Measurements from ENCODE around the gene PCDH9. TPM values are rescaled to one million over a fixed set of nuclear protein-coding genes. Genes with fewer than 3 reads are reported as not detected.

Gene PCDH9
- total and polyA plus RNA-seq, 2 of the 4 experiments (the other 2 are of a cell fraction) = 2.2 to 10.2 TPM

- ChIA-PET POLR2A (ENCODE audit: unreplicated experiment) (no interaction called here), CTCF (no interaction called here)
- no peak overlapping the region for H4K8ac ChIP-seq (ENCODE audit: low read depth in 2 of 2, low read length in 2 of 2)
- H2BK5ac ChIP-seq (ENCODE audit: low read depth, low read length, poor library complexity, severe bottlenecking) = no peak overlapping the region
- no peak overlapping the region for H3K4ac ChIP-seq (ENCODE audit: low read depth, low read length)
- no peak overlapping the region for H2BK20ac ChIP-seq (ENCODE audit: low read depth, low read length)
- TF ChIP-seq RAD21 (IDR thresholded peaks at IDR 0.05; ENCODE audit: low read length) (no peak), RCOR1 (IDR thresholded peaks at IDR 0.05; ENCODE audit: insufficient replicate concordance, low read length) (no peak), CHD1 (IDR thresholded peaks at IDR 0.05; ENCODE audit: low read depth, low read length) (no peak), CEBPB (IDR thresholded peaks at IDR 0.05; ENCODE audit: low read depth, low read length) (no peak), MXI1 (IDR thresholded peaks at IDR 0.05; ENCODE audit: borderline replicate concordance, low read depth, low read length) (no peak), POLR2A (IDR thresholded peaks at IDR 0.05; ENCODE audit: low read depth, low read length) (no peak), MAFK (IDR thresholded peaks at IDR 0.05; ENCODE audit: low read depth, low read length) (no peak), FOS (IDR thresholded peaks at IDR 0.05; ENCODE audit: low read depth, low read length) (no peak), ELK1 (IDR thresholded peaks at IDR 0.05; ENCODE audit: borderline replicate concordance, low read depth, low read length) (no peak), NFE2L2 (IDR thresholded peaks at IDR 0.05; ENCODE audit: low read depth, low read length) (no peak)
- H3K9ac ChIP-seq (ENCODE audit: low read depth, low read length) = no peak overlapping the region
- H3K23ac ChIP-seq (ENCODE audit: low read depth, low read length) = no peak overlapping the region
- no peak overlapping the region for H4K5ac ChIP-seq (ENCODE audit: low read depth, low read length)
- ATAC-seq (ENCODE audit: low read depth) (no peak), DNase-seq (no peak)
- no peaks in the 10 kb centered on the region for H3K4me1 ChIP-seq (ENCODE audit: control insufficient read depth, insufficient read depth, low read length)
- no peak overlapping the region for H2BK120ac ChIP-seq (ENCODE audit: low read depth, low read length)
- no peak overlapping the region for H2AK9ac ChIP-seq (replicated peaks; ENCODE audit: low read depth, low read length, poor library complexity)
- H4K20me1 ChIP-seq (ENCODE audit: insufficient read depth, low read length) = no peaks in the 10 kb centered on the region
- WGBS, 2 experiments (ENCODE audit: extremely low coverage in 2 of 2, insufficient read length in 1 of 2) = 96% methylated on average over 10 of the region's 24 CpGs; no CpG with 5 or more reads in 1 of the 2 experiments
- no peaks in the 10 kb centered on the region for H3K36me3 ChIP-seq (ENCODE audit: control insufficient read depth, insufficient read depth, low read length)
- no TSS peak for BruUV-seq (replicated peaks)
- H3K4me2 ChIP-seq (ENCODE audit: low read depth, low read length) = no peak overlapping the region
- H3K9me1 ChIP-seq (ENCODE audit: insufficient read depth, low read length) = no peaks in the 10 kb centered on the region
- no peak overlapping the region for H3K4me3 ChIP-seq (ENCODE audit: insufficient read depth, low read depth, low read length)
- no peak overlapping the region for H3K56ac ChIP-seq (ENCODE audit: extremely low read depth, insufficient read depth, low read length)
- H4K91ac ChIP-seq (ENCODE audit: insufficient read depth, low read depth, low read length) = no peak overlapping the region
- no peak overlapping the region for H2AK5ac ChIP-seq (ENCODE audit: low read depth, low read length)
- dilution Hi-C loops (cut with HindIII; ENCODE audit: low sequenced_read_pairs, unreplicated experiment) (no loop called here), in situ Hi-C loops (cut with MboI; ENCODE audit: low sequenced_read_pairs) (no loop called here), intact Hi-C loops (cut with micrococcal nuclease) (no loop called here)
- no peaks in the 10 kb centered on the region for H3K27me3 ChIP-seq (ENCODE audit: control insufficient read depth, insufficient read depth, low read length)
- no peaks in the 10 kb centered on the region for H3K79me1 ChIP-seq (ENCODE audit: low read depth in 1 of 2, low read length in 2 of 2)
- no peak overlapping the region for H3K27ac ChIP-seq (ENCODE audit: insufficient read depth, low read length)
- H3K14ac ChIP-seq (replicated peaks; ENCODE audit: low read depth, low read length) = no peak overlapping the region
- H3K18ac ChIP-seq (ENCODE audit: low read depth, low read length) = no peak overlapping the region
- peak overlapping the region; percentile 65 for H2AFZ ChIP-seq (replicated peaks; ENCODE audit: low read length, poor library complexity)
- H2BK15ac ChIP-seq (ENCODE audit: low read depth, low read length) = no peak overlapping the region
- H3K9me3 ChIP-seq (ENCODE audit: control insufficient read depth, insufficient read depth, low read length) = no peaks in the 10 kb centered on the region
Observed at GRCh38 chr13:67155898-67156722, 74.0 kb downstream of the PCDH9 start.

Data from IMR-90 (cell line).